Endometrial microvascular endothelial cells (primary cell): ENCODE measurements around the gene RBM27. TPM values are rescaled to one million over a fixed set of nuclear protein-coding genes. Genes with fewer than 3 reads are reported as not detected.

Experiments
- in situ Hi-C: cut with HindIII; loops from 2 replicates; pipeline ENCODE4 v1.10.0; 2017; ENCODE audit warnings: low sequenced_read_pairs, low pct_unique_long_range_greater_than_20kb; ENCODE audit errors: inconsistent ontology term
- total RNA-seq: library from RNA; depleted of rRNA; stranded (reverse); fragments of >200 nt; gene quantifications from one replicate; pipeline ENCODE4 v1.2.3, GENCODE V29; 2015; ENCODE audit errors: inconsistent ontology term

The RBM27 gene
- total RNA-seq, 1 donor from 2014 or later = 12.5 TPM

- in situ Hi-C loops = no loop called here
Observed at GRCh38 chr5:146249801-146250200, 46.4 kb downstream of the RBM27 start.

Other genes starting within 250 kb of the RBM27 start
- not detected for gene PLAC8L1, start 98.0 kb upstream of the RBM27 start, total RNA-seq
- 93.0 TPM for gene LARS1, start 21.0 kb upstream of the RBM27 start, total RNA-seq
- gene POU4F3, start 135.2 kb downstream of the RBM27 start, total RNA-seq = not detected
- 44.2 TPM for gene TCERG1, start 243.7 kb downstream of the RBM27 start, total RNA-seq